ENCODE results near the gene AMY2A.
"Not testable (repeated sequence)": the region's sequence is repeated elsewhere in the genome, so short reads cannot be mapped to it uniquely, and the experiment has no call there.

Gene AMY2A

DNA sequence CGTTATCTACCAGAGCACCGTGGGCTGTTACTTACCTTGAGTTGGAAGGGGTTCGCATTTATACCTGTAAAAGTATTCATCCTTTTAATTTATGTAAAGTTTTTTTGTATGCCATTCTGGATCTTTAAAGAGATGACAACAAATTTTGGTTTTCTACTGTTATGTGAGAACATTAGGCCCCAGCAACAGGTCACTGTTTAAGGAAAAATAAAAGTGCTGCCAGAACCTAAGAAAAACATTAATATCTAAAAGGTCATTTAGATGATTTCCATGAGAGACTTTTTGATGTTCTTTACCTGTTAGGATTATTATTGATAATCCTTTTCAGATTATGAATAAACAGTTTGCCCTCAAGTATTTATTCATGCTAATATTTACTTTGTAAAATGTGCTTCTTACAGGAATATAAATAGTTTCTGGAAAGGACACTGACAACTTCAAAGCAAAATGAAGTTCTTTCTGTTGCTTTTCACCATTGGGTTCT lies at the start of gene AMY2A:
TSS of gene AMY2A (plus strand) at position 434 of the 484 bp plus-strand sequence. CDS start at position 448, 14 bp downstream.
- not testable (repeated sequence) for DNase-seq (ENCODE audit: low spot score)

DNA sequence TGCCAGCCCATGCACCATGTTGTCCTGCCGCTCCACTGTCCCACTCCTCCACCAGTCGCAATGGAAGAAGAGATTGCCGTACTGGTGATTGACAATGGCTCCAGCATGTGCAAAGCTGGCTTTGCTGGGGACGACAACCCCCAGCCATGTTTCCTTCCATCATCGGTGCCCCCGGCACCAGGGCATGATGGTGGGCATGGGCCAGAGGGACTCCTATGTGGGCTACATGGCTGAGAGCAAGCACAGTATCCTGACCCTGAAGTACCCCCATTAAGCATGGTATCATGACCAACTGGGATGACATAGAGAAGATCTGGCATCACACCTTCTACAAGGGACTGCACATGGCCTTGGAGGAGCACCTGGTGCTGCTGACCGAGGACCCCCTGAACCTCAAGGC lies 47.7 kb upstream of the AMY2A start:
- FAIRE-seq (no peak), DNase-seq (ENCODE audit: low spot score) (no peak)

More for the DNA sequence above, at the start of gene AMY2A:
- not testable (repeated sequence) for FAIRE-seq

- not testable (repeated sequence) for DNase-seq (ENCODE audit: low spot score)
- FAIRE-seq, result peak; percentile 5
Measured at GRCh38 chr1:103571289-103571688, 45.9 kb upstream of the AMY2A start, which contains the start of gene AMY2B. Gene AMY2B, plus strand, starts transcription at chr1:103571589. Its CDS starts 14 bp downstream, at chr1:103571603.

GRCh38 chr1:103576065-103576464 lies 41.2 kb upstream of the AMY2A start:
- FAIRE-seq (no peak), DNase-seq (ENCODE audit: low spot score) (no peak)

- DNase-seq (ENCODE audit: low spot score); FAIRE-seq: not testable (repeated sequence)
Measured at GRCh38 chr1:103576784-103577183, 40.4 kb upstream of the AMY2A start.

DNA sequence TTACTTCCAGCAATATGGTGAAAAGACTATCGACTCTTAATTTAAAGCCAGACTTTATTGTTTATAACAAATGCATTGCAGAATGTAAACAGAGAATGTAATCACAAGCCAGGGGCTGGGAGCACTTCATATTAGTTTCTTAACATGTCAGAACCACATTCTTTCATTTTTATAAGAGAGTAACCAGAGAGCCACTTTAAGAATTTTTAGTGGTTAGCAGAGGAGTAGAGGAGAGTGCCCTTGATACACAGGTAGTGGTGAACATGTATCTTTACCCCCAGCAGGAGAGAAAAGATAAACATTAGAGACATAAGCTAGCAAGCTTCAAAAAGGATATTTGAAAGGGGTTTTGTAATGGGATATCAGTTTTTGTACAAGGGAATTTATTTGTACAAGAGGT lies 34.8 kb upstream of the AMY2A start:
- DNase-seq (ENCODE audit: low spot score) (no peak), FAIRE-seq (no peak)

DNA sequence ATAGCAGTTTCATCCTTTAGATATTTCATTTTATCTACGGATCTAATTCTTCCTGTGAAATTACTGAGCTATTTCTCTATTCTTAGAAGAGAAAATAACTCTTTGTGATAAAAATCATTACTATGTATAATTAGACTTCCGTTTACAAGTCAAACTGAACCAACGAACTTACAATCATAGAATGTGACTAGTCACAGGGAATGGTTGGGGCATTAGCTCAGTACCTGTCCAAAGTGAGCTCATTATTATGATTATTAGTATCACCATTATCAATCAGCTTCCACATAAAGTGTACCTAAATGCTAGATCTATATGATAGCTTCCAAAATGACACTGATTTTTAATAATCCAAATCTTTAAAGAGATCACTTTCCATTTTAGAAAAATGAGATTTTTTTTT lies 33.3 kb upstream of the AMY2A start:
- FAIRE-seq (no peak), DNase-seq (ENCODE audit: low spot score) (no peak)

DNA sequence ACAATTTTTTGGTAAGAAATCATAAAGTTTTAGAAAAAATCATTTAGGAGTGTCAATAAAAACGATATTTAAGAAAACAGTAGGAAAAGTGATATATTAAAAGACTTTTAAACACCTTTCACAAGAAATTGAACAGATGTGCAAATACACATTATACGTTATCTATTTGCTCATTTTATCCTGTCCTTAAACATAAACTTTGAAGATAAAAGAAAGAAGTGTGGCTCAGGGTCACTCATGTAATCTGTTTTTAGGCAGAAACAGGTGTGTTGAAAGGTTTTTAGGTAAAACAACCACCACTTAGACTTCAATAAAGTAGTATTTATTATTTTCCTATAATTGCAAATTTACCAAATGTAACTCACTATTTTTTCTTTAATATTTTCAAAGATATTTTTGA lies 32.7 kb upstream of the AMY2A start:
- DNase-seq (ENCODE audit: low spot score) (no peak), FAIRE-seq (no peak)

DNA sequence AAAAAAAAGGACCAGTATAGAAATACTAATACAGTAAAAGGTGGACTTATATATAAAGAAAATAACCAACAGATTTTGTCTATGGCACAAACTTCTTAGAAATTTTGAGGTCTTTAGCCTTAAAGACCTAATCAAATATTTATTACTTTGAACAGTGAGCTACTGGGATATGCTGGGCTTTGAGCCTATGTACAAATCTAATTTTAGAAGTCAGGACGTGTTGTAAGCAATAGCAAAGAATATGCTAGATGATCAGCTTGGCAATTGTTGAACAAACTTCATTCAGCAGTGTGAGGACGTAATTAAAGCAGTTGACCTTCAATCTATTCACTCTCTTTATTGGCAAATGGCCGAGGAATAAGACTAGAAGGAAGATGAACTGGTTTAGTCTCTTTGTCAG lies 14.5 kb upstream of the AMY2A start:
- peak; percentile 45 for FAIRE-seq
- DNase-seq (ENCODE audit: low spot score), result not testable (repeated sequence)

DNA sequence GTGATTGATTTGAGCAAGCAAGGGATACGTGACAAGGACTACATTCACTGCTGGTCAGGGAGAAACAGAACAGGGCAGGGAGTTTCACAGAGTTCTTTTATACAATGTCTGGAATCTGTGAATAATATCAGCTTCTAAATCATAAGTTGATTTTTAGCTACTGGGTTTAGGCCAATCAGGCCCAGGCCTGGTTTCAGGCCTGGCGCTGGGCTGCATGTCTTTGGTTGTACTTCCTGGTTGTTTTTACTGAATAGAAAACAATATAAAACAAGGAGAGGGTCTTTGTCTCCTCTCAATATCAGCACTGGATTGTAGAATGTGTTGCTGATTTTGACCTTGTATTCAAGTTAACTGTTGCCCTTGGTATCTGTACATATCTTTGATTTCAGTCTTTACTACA lies 865 bp upstream of the AMY2A start:
- FAIRE-seq (no peak), DNase-seq (ENCODE audit: low spot score) (no peak)

DNA sequence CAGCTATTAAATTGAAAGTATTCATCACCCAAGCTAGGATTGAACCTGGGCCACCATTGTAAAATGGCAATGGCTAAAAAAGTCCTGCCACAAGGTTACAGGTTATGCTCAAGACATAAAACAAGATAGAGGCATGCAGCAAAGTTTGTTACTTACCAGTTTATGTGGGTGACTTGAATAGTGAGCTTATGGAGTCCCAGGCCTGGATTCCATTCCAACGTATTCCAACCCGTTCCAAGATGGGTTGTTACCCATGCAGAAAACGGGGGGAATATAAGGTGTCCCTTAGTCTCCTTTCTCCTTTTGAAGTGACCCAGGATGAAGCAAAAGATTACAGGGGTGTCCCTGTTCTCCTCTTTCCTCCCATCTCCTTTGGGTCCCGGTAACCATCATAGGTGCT lies 10.2 kb downstream of the AMY2A start:
- not testable (repeated sequence) for DNase-seq (ENCODE audit: low spot score)

DNA sequence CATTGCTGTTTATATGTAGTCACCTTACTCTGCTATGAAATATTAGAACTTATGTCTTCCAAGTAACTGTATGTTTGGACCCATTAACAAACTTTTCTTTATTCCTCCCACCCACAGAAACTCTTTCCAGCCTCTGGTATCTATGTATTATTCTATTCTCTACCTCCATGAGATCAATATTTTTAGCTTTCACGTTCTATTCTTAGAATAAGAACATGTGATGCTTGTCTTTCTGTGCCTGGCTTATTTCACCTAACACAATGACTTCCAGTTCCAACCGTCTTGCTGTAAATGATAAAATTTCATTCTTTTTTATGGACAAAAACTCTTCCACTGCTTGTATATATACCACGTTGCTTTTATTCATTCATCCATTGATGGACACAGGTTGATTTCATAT lies 24.0 kb downstream of the AMY2A start:
- FAIRE-seq, result not testable (repeated sequence)

More for the DNA sequence above, 10.2 kb downstream of the AMY2A start:
- FAIRE-seq, result not testable (repeated sequence)

DNA sequence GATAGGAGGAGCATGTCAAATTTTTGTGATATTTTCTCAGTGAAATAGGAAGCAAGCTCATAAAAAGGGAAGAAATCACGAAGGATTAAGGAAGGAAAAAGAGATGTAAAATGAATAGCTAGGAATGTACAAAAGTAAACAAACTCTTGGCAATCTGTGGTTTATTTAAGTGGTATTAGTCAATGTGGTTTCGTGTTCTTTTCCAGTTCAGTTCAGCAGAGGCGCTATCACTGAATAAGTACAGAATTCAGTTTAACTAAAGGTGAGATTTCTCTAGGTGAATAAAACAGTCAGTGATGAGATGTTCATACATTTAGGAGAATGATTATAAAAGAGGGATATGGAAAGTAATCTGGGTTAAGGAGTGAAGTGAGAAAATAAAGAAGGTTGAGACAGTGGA lies 26.7 kb downstream of the AMY2A start:
- peak; percentile 42 for FAIRE-seq
- DNase-seq (ENCODE audit: low spot score), result not testable (repeated sequence)

More for the DNA sequence above, 24.0 kb downstream of the AMY2A start:
- not testable (repeated sequence) for DNase-seq (ENCODE audit: low spot score)

DNA sequence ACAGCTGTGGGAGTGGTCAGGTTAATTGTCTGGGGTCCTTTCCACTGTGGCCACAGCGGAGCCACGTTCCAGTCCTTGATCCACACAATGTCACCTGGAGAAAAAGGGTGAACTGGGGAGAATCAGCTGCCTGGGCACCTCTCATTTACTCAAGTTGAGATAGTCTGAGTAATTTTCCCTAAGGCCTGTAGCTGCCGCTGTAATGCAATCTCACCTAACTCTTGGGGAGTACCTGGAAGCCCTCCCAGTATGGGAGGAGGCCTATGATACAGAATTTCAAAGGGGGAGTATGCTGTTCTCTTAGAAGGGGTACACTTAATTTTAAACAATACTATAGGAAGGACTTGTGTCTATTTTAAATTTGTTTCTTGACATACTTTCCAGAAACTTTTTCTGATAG lies 33.1 kb downstream of the AMY2A start:
- not testable (repeated sequence) for DNase-seq (ENCODE audit: low spot score); FAIRE-seq

GRCh38 chr1:103650889-103651288 lies 33.7 kb downstream of the AMY2A start:
- not testable (repeated sequence) for FAIRE-seq; DNase-seq (ENCODE audit: low spot score)

GRCh38 chr1:103654133-103654532 lies 36.9 kb downstream of the AMY2A start:
- not testable (repeated sequence) for DNase-seq (ENCODE audit: low spot score); FAIRE-seq

GRCh38 chr1:103655460-103655859 lies 38.2 kb downstream of the AMY2A start, which contains the start of gene AMY1A:
Gene AMY1A, plus strand, starts transcription at chr1:103655760. Its CDS starts 571 bp downstream, at chr1:103656331.
- FAIRE-seq, result not testable (repeated sequence)

More at GRCh38 chr1:103655460-103655859, 38.2 kb downstream of the AMY2A start, which contains the start of gene AMY1A:
- DNase-seq (ENCODE audit: low spot score), result not testable (repeated sequence)
